GM13977 (cell line): ENCODE measurements around the gene LRFN4.

ENCODE experiments used
- DNase-seq: peaks from one replicate; pipeline ENCODE4 v3.0.0; 2012; ENCODE audit warnings: low spot score
- in situ Hi-C: fragments of 300-500 bp; cut with MboI; formaldehyde crosslinking; loops from one replicate; pipeline ENCODE4 v1.12.0; 2022; ENCODE audit warnings: low sequenced_read_pairs, low pct_unique_long_range_greater_than_20kb, mixed read lengths, inconsistent platforms; ENCODE audit not compliant: unreplicated experiment
- TF ChIP-seq, protein P1 (sequence below): IDR thresholded peaks from 2 replicates; pipeline ENCODE4 v1.5.1; 2012; ENCODE audit warnings: mild to moderate bottlenecking, control low read depth; ENCODE audit not compliant: insufficient read depth; ENCODE audit errors: extremely low read depth, missing control alignments

Gene LRFN4

GRCh38 chr11:66877588-66878385 lies 20.9 kb downstream of the LRFN4 start:
- in situ Hi-C loops, result no loop called here
- TF ChIP-seq, protein P1, sequence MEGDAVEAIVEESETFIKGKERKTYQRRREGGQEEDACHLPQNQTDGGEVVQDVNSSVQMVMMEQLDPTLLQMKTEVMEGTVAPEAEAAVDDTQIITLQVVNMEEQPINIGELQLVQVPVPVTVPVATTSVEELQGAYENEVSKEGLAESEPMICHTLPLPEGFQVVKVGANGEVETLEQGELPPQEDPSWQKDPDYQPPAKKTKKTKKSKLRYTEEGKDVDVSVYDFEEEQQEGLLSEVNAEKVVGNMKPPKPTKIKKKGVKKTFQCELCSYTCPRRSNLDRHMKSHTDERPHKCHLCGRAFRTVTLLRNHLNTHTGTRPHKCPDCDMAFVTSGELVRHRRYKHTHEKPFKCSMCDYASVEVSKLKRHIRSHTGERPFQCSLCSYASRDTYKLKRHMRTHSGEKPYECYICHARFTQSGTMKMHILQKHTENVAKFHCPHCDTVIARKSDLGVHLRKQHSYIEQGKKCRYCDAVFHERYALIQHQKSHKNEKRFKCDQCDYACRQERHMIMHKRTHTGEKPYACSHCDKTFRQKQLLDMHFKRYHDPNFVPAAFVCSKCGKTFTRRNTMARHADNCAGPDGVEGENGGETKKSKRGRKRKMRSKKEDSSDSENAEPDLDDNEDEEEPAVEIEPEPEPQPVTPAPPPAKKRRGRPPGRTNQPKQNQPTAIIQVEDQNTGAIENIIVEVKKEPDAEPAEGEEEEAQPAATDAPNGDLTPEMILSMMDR, result no peak
- DNase-seq, result no peak

DNA sequence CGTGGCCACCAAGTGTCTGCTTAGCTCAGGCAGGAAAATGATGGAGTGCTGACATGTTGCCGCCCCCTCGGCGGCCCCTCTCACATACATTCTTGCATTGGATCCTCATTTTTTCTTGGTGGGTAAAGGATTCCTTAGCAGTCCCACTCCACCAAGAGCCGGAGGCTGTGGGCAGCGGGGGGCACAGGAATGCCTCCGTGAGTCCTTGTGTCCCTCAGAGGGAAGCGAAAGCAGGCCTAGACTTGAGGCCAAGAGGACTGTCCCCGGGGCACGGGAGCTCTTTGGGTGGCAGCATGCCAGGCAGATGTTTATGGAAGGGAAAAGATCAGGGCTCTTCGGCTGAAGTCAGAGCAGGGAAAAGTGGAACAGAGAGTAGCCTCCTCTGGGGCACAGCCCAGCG lies 21.6 kb downstream of the LRFN4 start:
- no peak for DNase-seq
- in situ Hi-C loops, result no loop called here
- TF ChIP-seq, protein P1, result no peak

- in situ Hi-C loops, result no loop called here
- TF ChIP-seq, protein P1, result no peak
Observed at GRCh38 chr11:66879000-66879399, 22.1 kb downstream of the LRFN4 start.

DNA sequence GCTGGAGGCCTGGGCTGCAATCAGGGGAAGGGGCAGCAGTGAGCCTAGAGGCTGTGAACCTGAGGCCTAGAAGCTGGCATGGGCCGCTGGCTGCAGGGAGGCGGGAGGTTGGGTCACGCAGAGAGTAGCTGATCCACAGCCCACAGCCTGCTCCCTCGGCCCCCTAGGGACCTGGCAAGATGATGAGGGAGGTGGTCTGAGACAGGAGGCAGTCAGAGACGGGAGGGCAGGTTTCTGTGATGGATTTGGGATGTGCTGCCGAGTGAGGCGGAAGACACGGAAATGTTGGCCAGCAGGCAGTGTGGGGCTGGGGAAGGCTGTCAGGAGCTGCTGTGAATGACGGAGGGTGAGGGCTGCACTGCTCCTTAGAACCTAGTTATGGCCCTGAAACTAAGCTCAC lies 22.7 kb downstream of the LRFN4 start:
- TF ChIP-seq, protein P1, result no peak

More at GRCh38 chr11:66879000-66879399, 22.1 kb downstream of the LRFN4 start:
- DNase-seq, result no peak

DNA sequence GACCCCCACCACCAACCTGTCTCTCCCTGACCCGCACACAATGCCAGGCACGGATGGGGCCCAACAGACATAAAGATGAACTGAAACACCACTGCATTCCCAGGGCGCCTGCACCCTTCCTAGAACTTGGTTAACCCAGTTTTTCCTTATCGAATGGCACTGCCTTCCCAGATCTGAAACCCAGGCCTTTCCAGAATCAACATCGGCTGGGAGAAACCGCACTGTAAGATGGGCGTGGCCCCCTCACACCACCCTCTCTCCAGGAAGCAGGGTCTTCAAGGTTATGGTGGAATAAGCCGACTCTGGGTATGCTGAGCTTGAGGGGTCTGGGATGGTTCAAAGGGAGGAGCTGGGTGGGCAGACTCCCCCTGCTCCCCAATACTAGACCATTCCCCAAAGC lies 23.1 kb downstream of the LRFN4 start:
- TF ChIP-seq, protein P1, result no peak
- in situ Hi-C loops, result no loop called here
- DNase-seq, result no peak

More for the DNA sequence above, 22.7 kb downstream of the LRFN4 start:
- DNase-seq, result no peak
- in situ Hi-C loops, result no loop called here

- DNase-seq, result no peak
- in situ Hi-C loops, result no loop called here
- TF ChIP-seq, protein P1, result no peak
Observed at GRCh38 chr11:66880496-66881450, 23.9 kb downstream of the LRFN4 start.
